Measurements from ENCODE around the gene KRTAP13-2. TPM values are rescaled to one million over a fixed set of nuclear protein-coding genes. Genes with fewer than 3 reads are reported as not detected.

KRTAP13-2 gene
- total and polyA plus RNA-seq, 7 donors = not detected

- Histone ChIP-seq H3K4me1 (no peaks in the 10 kb centered on the region), H3K4me3 (no peak overlapping the region), H3K27ac (no peak overlapping the region), H3K27me3 (ENCODE audit: insufficient read depth in 3 of 3, low read length in 2 of 3) (no peaks in the 10 kb centered on the region), H3K36me3 (ENCODE audit: insufficient read depth in 1 of 2, low read depth in 1 of 2) (no peaks in the 10 kb centered on the region), H3K9me3 (no peaks in the 10 kb centered on the region)
- ATAC-seq (no peak), DNase-seq (no peak)
- no peak for TF ChIP-seq CTCF (IDR thresholded peaks at IDR 0.05)
- intact Hi-C loops (cut with DNase I) = no loop called here
- WGBS, 3 donors = 89 to 94% (median 91%) methylated on average over 4 of the region's 4 CpGs
Observed at GRCh38 chr21:30338717-30339116, 33.4 kb downstream of the KRTAP13-2 start.

- DNase-seq (no peak), ATAC-seq (no peak)
- H3K36me3 ChIP-seq (ENCODE audit: insufficient read depth in 1 of 2, low read depth in 1 of 2) = no peaks in the 10 kb centered on the region
- H3K27me3 ChIP-seq (ENCODE audit: insufficient read depth in 3 of 3, low read length in 2 of 3) = no peaks in the 10 kb centered on the region
- H3K4me3 ChIP-seq = no peak overlapping the region
- H3K9me3 ChIP-seq = no peaks in the 10 kb centered on the region
- TF ChIP-seq CTCF (IDR thresholded peaks at IDR 0.05) = no peak
- no peak overlapping the region for H3K27ac ChIP-seq
- intact Hi-C loops (cut with DNase I) = no loop called here
- H3K4me1 ChIP-seq = no peaks in the 10 kb centered on the region
Observed at GRCh38 chr21:30337772-30338171, 34.3 kb downstream of the KRTAP13-2 start.

GRCh38 chr21:30337276-30337744, 34.8 kb downstream of the KRTAP13-2 start, which contains the start of gene KRTAP27-1:
KRTAP27-1 (minus strand) TSS chr21:30337694; CDS start chr21:30337668, 26 bp downstream.
- no peak for TF ChIP-seq CTCF (IDR thresholded peaks at IDR 0.05)
- intact Hi-C loops (cut with DNase I) = no loop called here
- H3K9me3 ChIP-seq = no peaks in the 10 kb centered on the region
- DNase-seq (no peak), ATAC-seq (no peak)
- H3K27me3 ChIP-seq (ENCODE audit: insufficient read depth in 3 of 3, low read length in 2 of 3) = no peaks in the 10 kb centered on the region
- H3K36me3 ChIP-seq (ENCODE audit: insufficient read depth in 1 of 2, low read depth in 1 of 2) = no peaks in the 10 kb centered on the region
- no peak within 1 kb of the TSS for H3K27ac ChIP-seq
- no peak within 1 kb of the TSS for H3K4me3 ChIP-seq
- WGBS, 3 donors = 81 to 89% (median 83%) methylated on average over 6 of the region's 6 CpGs
- no peaks in the 10 kb centered on the region for H3K4me1 ChIP-seq

- no peaks in the 10 kb centered on the region for H3K36me3 ChIP-seq (ENCODE audit: insufficient read depth in 1 of 2, low read depth in 1 of 2)
- no peak overlapping the region for H3K27ac ChIP-seq
- no peak for ATAC-seq
- 54 to 58% (median 56%) methylated on average over 2 of the region's 2 CpGs for WGBS, 3 donors
- H3K4me1 ChIP-seq = no peaks in the 10 kb centered on the region
- no peak overlapping the region for H3K4me3 ChIP-seq
- DNase-seq = no peak
- H3K27me3 ChIP-seq (ENCODE audit: insufficient read depth in 3 of 3, low read length in 2 of 3) = no peaks in the 10 kb centered on the region
- TF ChIP-seq CTCF (IDR thresholded peaks at IDR 0.05) = no peak
- H3K9me3 ChIP-seq = no peaks in the 10 kb centered on the region
- intact Hi-C loops (cut with DNase I) = no loop called here
Observed at GRCh38 chr21:30336596-30336995, 35.5 kb downstream of the KRTAP13-2 start.

- H3K36me3 ChIP-seq (ENCODE audit: insufficient read depth in 1 of 2, low read depth in 1 of 2) = no peaks in the 10 kb centered on the region
- H3K27me3 ChIP-seq (ENCODE audit: insufficient read depth in 3 of 3, low read length in 2 of 3) = no peaks in the 10 kb centered on the region
- H3K27ac ChIP-seq = no peak overlapping the region
- H3K4me1 ChIP-seq = no peaks in the 10 kb centered on the region
- no peak for DNase-seq
- intact Hi-C loops (cut with DNase I) = no loop called here
- H3K4me3 ChIP-seq = no peak overlapping the region
- no peak for ATAC-seq
- H3K9me3 ChIP-seq = no peaks in the 10 kb centered on the region
- WGBS, 3 donors = 71 to 88% (median 79%) methylated on average over 3 of the region's 3 CpGs
- TF ChIP-seq CTCF (IDR thresholded peaks at IDR 0.05) = no peak
Observed at GRCh38 chr21:30333736-30334135, 38.3 kb downstream of the KRTAP13-2 start.
